ENCODE results near the gene IGF2BP2. TPM values are rescaled to one million over a fixed set of nuclear protein-coding genes. Genes with fewer than 3 reads are reported as not detected.

The IGF2BP2 gene
- total and polyA plus RNA-seq, 2 of the 8 experiments (the other 6 are each of a cell fraction or from before 2014, with no cell fraction given), result 7.4 to 121 TPM

DNA sequence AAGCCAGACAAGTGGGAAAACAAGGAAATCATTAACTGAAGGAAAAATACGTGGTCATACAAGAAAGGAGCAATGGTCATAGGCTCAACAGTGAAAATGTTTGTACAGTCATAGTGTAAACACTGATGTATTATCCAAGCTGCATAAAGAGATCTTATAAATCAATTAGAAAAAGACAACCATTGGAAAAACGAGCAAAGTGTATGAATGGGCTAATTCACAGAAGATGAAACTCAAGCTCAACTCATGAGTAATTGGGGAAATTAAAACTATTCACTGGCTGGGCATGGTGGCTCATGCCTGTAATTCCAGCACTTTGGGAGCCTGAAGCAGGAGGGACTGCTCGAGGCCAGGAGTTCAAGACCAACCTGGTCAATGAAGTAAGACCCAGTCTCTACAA lies 6.4 kb upstream of the IGF2BP2 start:
- Histone ChIP-seq H4K91ac (replicated peaks; ENCODE audit: insufficient read length, low read length) (no peak overlapping the region), H2BK20ac (ENCODE audit: low read length) (no peak overlapping the region), H2AFZ (ENCODE audit: low read length) (no peak overlapping the region), H3K4me1 (replicated peaks in 1 of 4; ENCODE audit: control insufficient read depth in 3 of 4, insufficient read depth in 4 of 4, low read length in 3 of 4) (peaks cover 3 to 6% (median 4%) of the 10 kb centered on the region in 4 experiments; a peak in 6 of 7 replicates), H3K14ac (ENCODE audit: insufficient read length) (no peak overlapping the region), H3K56ac (replicated peaks; ENCODE audit: insufficient read length, low read depth, low read length) (no peak overlapping the region), H2BK15ac (ENCODE audit: low read length) (no peak overlapping the region), H3K79me2 (ENCODE audit: control insufficient read depth in 1 of 2, insufficient read depth in 2 of 2, low read length in 2 of 2) (peaks cover 0 to 21% of the 10 kb centered on the region in 2 experiments; a peak in 2 of 4 replicates), H3K9me3 (ENCODE audit: insufficient read depth in 2 of 2, low read depth in 1 of 2, low read length in 1 of 2) (peaks cover 35 to 38% of the 10 kb centered on the region in 2 experiments), H2BK120ac (replicated peaks; ENCODE audit: low read depth, low read length) (no peak overlapping the region), H2AK5ac (ENCODE audit: low read depth, low read length) (no peak overlapping the region), H3K18ac (ENCODE audit: extremely low read depth, low read length) (no peak overlapping the region), H4K5ac (ENCODE audit: insufficient read length, low read depth, low read length) (no peak overlapping the region), H4K8ac (ENCODE audit: extremely low read depth, insufficient read depth, low read length) (no peak overlapping the region), H3K23me2 (ENCODE audit: low read depth, low read length) (peaks cover 6% of the 10 kb centered on the region; the same call in 1 of the 2 replicates), H2BK12ac (ENCODE audit: low read depth, low read length) (no peak overlapping the region), H3K36me3 (ENCODE audit: control insufficient read depth in 2 of 4, insufficient read depth in 4 of 4, low read length in 3 of 4) (peaks cover 2 to 41% (median 14%) of the 10 kb centered on the region in 4 experiments; a peak in 7 of 8 replicates), H3K23ac (ENCODE audit: insufficient read length) (no peak overlapping the region), H3K4me3 (ENCODE audit: extremely low read depth in 1 of 4, insufficient read depth in 2 of 4, low read depth in 3 of 4, low read length in 4 of 4) (no peak overlapping the region), H2BK5ac (ENCODE audit: low read depth, low read length) (no peak overlapping the region), H3K9ac (replicated peaks in 1 of 4; ENCODE audit: extremely low read depth in 1 of 4, low read depth in 3 of 4, low read length in 3 of 4) (no peak overlapping the region), H3K79me1 (ENCODE audit: low read depth, low read length) (peaks cover 3% of the 10 kb centered on the region; the same call in 1 of the 2 replicates), H3K4me2 (ENCODE audit: insufficient read depth in 1 of 2, low read depth in 2 of 2, low read length in 2 of 2) (no peak overlapping the region), H4K20me1 (replicated peaks in 1 of 2; ENCODE audit: control insufficient read depth in 1 of 2, insufficient read depth in 2 of 2, low read length in 2 of 2) (peaks cover 0 to 5% of the 10 kb centered on the region in 2 experiments), H3K27me3 (replicated peaks in 1 of 4; ENCODE audit: control insufficient read depth in 3 of 4, extremely low read depth in 1 of 4, insufficient read depth in 3 of 4, low read length in 3 of 4) (peaks cover 0 to 6% (median 4%) of the 10 kb centered on the region in 4 experiments; a peak in 4 of 7 replicates), H3K27ac (ENCODE audit: low read depth, low read length) (no peak overlapping the region), H3K4ac (replicated peaks; ENCODE audit: insufficient read length, low read depth, low read length) (no peak overlapping the region)
- CTCF ChIA-PET (ENCODE audit: partially characterized antibody), result interaction anchor here (0.6 to 1.3 kb wide), 2 partner anchors 15 to 114 kb away, joined by 4 to 5 read pairs; no protein-coding TSS in a partner anchor
- DNase-seq (ENCODE audit: low read depth in 1 of 2, low spot score in 2 of 2), result no peak
- FAIRE-seq, result no peak
- POLR2A ChIA-PET (ENCODE audit: partially characterized antibody), result interaction anchor here (1.0 to 1.7 kb wide), 6 partner anchors 9 to 105 kb away, joined by 3 to 6 read pairs (median 4); no protein-coding TSS in a partner anchor
- WGBS, 2 experiments (ENCODE audit: extremely low coverage in 1 of 2, insufficient coverage in 1 of 2, insufficient read length in 1 of 2, insufficient replicate concordance in 2 of 2, low coverage in 1 of 2, low lambda C conversion rate in 2 of 2, missing lambda C conversion rate in 1 of 2), result 92% methylated on average over 3 of the region's 3 CpGs; no CpG with 5 or more reads in 1 of the 2 experiments
- TF ChIP-seq EGR1 (IDR thresholded peaks at IDR 0.05; ENCODE audit: borderline replicate concordance, low read depth, low read length), result no peak
- TF ChIP-seq YY1 (IDR thresholded peaks at IDR 0.05; ENCODE audit: low read depth, low read length), result no peak
- TF ChIP-seq POU5F1 (IDR thresholded peaks at IDR 0.05; ENCODE audit: low read depth, low read length), result no peak
- TF ChIP-seq, protein P1, sequence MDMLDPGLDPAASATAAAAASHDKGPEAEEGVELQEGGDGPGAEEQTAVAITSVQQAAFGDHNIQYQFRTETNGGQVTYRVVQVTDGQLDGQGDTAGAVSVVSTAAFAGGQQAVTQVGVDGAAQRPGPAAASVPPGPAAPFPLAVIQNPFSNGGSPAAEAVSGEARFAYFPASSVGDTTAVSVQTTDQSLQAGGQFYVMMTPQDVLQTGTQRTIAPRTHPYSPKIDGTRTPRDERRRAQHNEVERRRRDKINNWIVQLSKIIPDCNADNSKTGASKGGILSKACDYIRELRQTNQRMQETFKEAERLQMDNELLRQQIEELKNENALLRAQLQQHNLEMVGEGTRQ (IDR thresholded peaks at IDR 0.05; ENCODE audit: low read length), result no peak
- TF ChIP-seq FOSL1 (IDR thresholded peaks at IDR 0.05; ENCODE audit: insufficient read depth, low read depth, low read length), result no peak
- no peak for TF ChIP-seq CBX8 (IDR thresholded peaks at IDR 0.05; ENCODE audit: borderline replicate concordance, low read depth, low read length)
- no peak for TF ChIP-seq BRCA1 (IDR thresholded peaks at IDR 0.05; ENCODE audit: low read depth, low read length)
- TF ChIP-seq, protein P2, sequence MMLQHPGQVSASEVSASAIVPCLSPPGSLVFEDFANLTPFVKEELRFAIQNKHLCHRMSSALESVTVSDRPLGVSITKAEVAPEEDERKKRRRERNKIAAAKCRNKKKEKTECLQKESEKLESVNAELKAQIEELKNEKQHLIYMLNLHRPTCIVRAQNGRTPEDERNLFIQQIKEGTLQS (IDR thresholded peaks at IDR 0.05; ENCODE audit: insufficient read depth, low read depth, low read length), result no peak
- no peak for TF ChIP-seq CREB1 (IDR thresholded peaks at IDR 0.05)
- TF ChIP-seq EZH2 (IDR thresholded peaks at IDR 0.05; ENCODE audit: low read depth, low read length, severe bottlenecking), result no peak
- TF ChIP-seq SIN3A (conservative IDR thresholded peaks at IDR 0.05 in 1 of 2, IDR thresholded peaks at IDR 0.05 in 1 of 2; ENCODE audit: low read depth in 1 of 2, low read length in 2 of 2), result no peak
- no peak for TF ChIP-seq TCF12 (IDR thresholded peaks at IDR 0.05; ENCODE audit: low read depth, low read length)

Data from H1 (cell line).